SK-N-DZ (cell line): Measurements from ENCODE around the gene TFAP2E.

Experiments used
- DNase-seq: peaks from one replicate; pipeline ENCODE4 v3.0.0-alpha.2; 2015; ENCODE audit warnings: low spot score

TFAP2E gene

GRCh38 chr1:35644204-35644603 is 71.1 kb downstream of the TFAP2E start:
- no peak for DNase-seq
